ENCODE data around the gene GYS1.

GYS1 gene

GRCh38 chr19:49014870-49015255, 21.8 kb upstream of the GYS1 start:
- H3K4me3 ChIP-seq (ENCODE audit: low read depth, low read length), result no peak overlapping the region
- no peak for TF ChIP-seq ZNF549 (tag by site-specific recombination; IDR thresholded peaks at IDR 0.05)
- no peak for TF ChIP-seq ZNF138 (tag by site-specific recombination; IDR thresholded peaks at IDR 0.05; ENCODE audit: borderline replicate concordance)
- TF ChIP-seq ZBTB10 (tag by site-specific recombination; IDR thresholded peaks at IDR 0.05), result no peak
- no peak overlapping the region for H3K27ac ChIP-seq (ENCODE audit: extremely low read depth, low read depth, low read length)
- POLR2A ChIA-PET, result interaction anchor here (1.1 kb wide), 1 partner anchor 45 kb away, joined by 3 read pairs; no protein-coding TSS in a partner anchor
- H3K36me3 ChIP-seq (ENCODE audit: control insufficient read depth in 2 of 2, insufficient read depth in 1 of 2, low read length in 2 of 2), result peaks cover 19 to 61% of the 10 kb centered on the region in 2 experiments; a peak in 2 of 3 replicates
- no peaks in the 10 kb centered on the region for H3K9me3 ChIP-seq (ENCODE audit: control insufficient read depth, insufficient read depth, low read depth, low read length)
- CTCF ChIA-PET, result interaction anchor here (9.4 kb wide), 1 partner anchor 16 kb away, joined by 133 read pairs; no protein-coding TSS in a partner anchor
- H3K4me1 ChIP-seq (ENCODE audit: control insufficient read depth, insufficient read depth, low read length), result peaks cover 5% of the 10 kb centered on the region

GRCh38 chr19:49014123-49014869, 21.2 kb upstream of the GYS1 start:
- CTCF ChIA-PET, result interaction anchor here (0.7 to 9.4 kb wide), 7 partner anchors 15 to 83 kb away, joined by 3 to 133 read pairs (median 4); partner anchors contain the start of gene CGB7
- TF ChIP-seq ZSCAN4 (tag by site-specific recombination; IDR thresholded peaks at IDR 0.05), result no peak
- TF ChIP-seq ZNF626 (tag by site-specific recombination; IDR thresholded peaks at IDR 0.05), result no peak
- TF ChIP-seq ZNF558 (tag by site-specific recombination; IDR thresholded peaks at IDR 0.05), result no peak
- TF ChIP-seq ZNF174 (tag by site-specific recombination; IDR thresholded peaks at IDR 0.05), result no peak
- 0 out of 2 replicates have a peak, but pooled peaks have one; percentile 15 for TF ChIP-seq EGR2 (tag by site-specific recombination; IDR thresholded peaks at IDR 0.05; ENCODE audit: low read depth)
- TF ChIP-seq ZNF785 (tag by site-specific recombination; IDR thresholded peaks at IDR 0.05), result no peak
- TF ChIP-seq ZNF248 (tag by site-specific recombination; IDR thresholded peaks at IDR 0.05), result no peak
- TF ChIP-seq ZBTB10 (tag by site-specific recombination; IDR thresholded peaks at IDR 0.05), result 0 out of 2 replicates have a peak, but pooled peaks have one; percentile 39
- no peak for TF ChIP-seq ZNF585B (tag by site-specific recombination; IDR thresholded peaks at IDR 0.05)
- TF ChIP-seq ZNF211 (tag by site-specific recombination; IDR thresholded peaks at IDR 0.05; ENCODE audit: low read depth), result no peak
- TF ChIP-seq MZF1 (tag by site-specific recombination; IDR thresholded peaks at IDR 0.05; ENCODE audit: borderline replicate concordance), result no peak
- no peak for TF ChIP-seq ZFP37 (tag by site-specific recombination; IDR thresholded peaks at IDR 0.05)
- TF ChIP-seq ZNF629 (tag by site-specific recombination; IDR thresholded peaks at IDR 0.05), result peak; percentile 82
- TF ChIP-seq ZNF133 (tag by site-specific recombination; IDR thresholded peaks at IDR 0.05), result no peak
- TF ChIP-seq ZNF19 (tag by site-specific recombination; IDR thresholded peaks at IDR 0.05; ENCODE audit: low read depth), result no peak
- TF ChIP-seq ZNF658 (tag by site-specific recombination; IDR thresholded peaks at IDR 0.05), result no peak
- no peak for TF ChIP-seq REST (tag by site-specific recombination; IDR thresholded peaks at IDR 0.05)
- peak; percentile 75 for TF ChIP-seq ATF2 (tag by site-specific recombination; IDR thresholded peaks at IDR 0.05; ENCODE audit: low read depth)

More at GRCh38 chr19:49014123-49014869, 21.2 kb upstream of the GYS1 start:
- H3K27ac ChIP-seq (ENCODE audit: extremely low read depth, low read depth, low read length), result 0 out of 2 replicates have a peak overlapping the region, but pooled peaks have one; percentile 16
- POLR2A ChIA-PET, result interaction anchor here (1.0 to 2.7 kb wide), 5 partner anchors 14 to 56 kb away, joined by 3 to 19 read pairs (median 4); partner anchors contain the start of genes GYS1 and RUVBL2
- H3K36me3 ChIP-seq (ENCODE audit: control insufficient read depth in 2 of 2, insufficient read depth in 1 of 2, low read length in 2 of 2), result peaks cover 19 to 67% of the 10 kb centered on the region in 2 experiments; a peak in 2 of 3 replicates
- no peak overlapping the region for H3K4me3 ChIP-seq (ENCODE audit: low read depth, low read length)
- no peaks in the 10 kb centered on the region for H3K9me3 ChIP-seq (ENCODE audit: control insufficient read depth, insufficient read depth, low read depth, low read length)
- peaks cover 5% of the 10 kb centered on the region for H3K4me1 ChIP-seq (ENCODE audit: control insufficient read depth, insufficient read depth, low read length)

Measured in HEK293 (cell line).